Measurements from ENCODE around the gene ARL10.

The ARL10 gene

DNA sequence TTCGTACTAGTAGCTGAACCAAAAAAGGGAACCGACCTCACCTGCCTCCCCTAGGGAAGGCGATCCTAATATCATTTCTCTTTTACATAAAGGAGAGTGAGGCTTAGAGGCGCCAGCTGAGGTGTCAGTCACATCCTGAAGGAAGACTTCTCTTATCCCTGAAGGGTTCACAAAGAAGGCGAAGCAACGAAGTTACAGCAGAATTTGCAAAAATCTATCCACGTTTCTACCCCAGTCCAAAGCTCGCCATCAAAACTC, 3.1 kb upstream of the ARL10 start:
- DNase-seq, result no peak

DNA sequence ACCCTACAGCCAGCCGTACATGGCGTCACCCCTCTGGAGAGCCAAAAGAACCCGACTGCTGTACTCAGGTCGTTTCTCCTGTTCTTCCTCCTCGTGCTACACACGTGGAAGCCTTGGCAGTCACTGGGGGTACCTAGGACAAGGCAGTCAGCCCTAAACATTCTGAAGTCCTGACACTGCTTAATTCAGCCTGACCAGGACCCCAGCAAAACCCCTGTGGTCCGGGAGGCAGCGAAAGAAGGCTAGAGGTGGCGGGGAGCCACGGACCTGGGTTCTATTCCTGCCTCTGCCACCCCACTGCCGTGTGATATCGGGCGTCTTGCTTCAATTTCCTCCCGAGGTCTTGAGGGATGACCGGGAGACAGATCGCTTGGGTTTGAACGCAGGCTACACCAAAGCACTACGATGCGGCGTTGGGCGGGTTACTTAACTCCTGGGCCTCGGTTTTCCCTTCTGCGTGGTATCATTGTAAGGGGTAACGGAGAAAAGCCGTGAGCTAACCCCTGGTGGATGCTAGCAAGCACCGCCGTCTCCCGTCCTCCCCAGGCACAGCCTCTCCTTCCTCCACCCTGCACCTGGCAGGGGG, 429 bp upstream of the ARL10 start:
- no peak for DNase-seq

- no peak for DNase-seq
Measured at GRCh38 chr5:176366232-176366894, 1.1 kb downstream of the ARL10 start.

DNA sequence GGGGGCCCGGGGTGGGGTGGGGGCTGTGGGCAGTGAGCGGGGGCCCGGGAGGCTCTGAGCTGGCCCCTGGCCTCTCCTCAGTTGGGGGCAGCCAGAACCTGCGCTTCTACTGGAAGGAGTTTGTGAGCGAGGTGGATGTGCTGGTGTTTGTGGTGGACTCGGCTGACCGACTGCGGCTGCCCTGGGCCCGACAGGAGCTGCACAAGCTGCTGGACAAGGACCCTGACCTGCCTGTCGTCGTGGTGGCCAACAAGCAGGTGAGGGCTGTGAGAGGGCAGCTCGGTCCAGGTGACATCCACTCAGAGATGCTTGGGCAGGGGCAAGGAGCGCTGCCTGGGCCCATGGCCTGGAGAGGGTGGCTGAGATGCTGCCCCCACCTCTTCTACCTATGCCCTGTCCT, 3.4 kb downstream of the ARL10 start:
- DNase-seq, result no peak

DNA sequence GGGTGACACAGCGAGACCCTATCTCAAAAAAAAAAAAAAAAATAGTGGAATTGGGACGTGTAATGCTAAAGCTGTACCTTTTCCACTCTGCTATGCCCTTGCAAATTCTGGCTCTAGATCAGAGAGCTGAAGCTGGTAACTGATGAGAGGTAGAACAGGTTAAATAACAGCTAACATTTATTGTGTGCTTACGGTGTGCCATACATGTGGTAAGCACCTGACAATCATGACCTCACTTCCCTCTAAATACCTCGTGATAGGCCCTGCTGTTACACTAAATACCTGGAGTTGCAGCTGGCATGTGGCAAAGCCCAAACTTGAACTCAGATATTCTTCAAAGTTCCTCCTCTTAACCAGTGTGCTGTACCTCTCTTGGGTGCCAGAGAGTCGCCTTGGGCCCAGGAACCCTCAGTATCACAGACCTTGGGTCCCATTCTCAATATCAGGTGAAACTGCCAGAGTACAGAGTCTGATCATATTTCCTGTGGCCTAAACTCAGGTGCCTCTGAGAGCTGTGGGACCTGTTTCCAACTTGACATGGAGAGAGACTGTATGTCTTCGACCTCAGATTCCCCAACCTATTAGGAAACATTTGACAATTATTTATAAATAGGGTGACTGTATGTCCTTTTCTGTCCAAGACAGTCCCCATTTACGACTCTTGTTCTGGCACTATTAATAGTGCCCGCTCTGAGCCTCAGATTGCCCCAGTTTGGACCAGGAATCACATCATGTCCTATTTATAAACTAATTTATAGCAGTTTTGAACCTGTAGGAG, 4.8 kb downstream of the ARL10 start:
- DNase-seq, result no peak

DNA sequence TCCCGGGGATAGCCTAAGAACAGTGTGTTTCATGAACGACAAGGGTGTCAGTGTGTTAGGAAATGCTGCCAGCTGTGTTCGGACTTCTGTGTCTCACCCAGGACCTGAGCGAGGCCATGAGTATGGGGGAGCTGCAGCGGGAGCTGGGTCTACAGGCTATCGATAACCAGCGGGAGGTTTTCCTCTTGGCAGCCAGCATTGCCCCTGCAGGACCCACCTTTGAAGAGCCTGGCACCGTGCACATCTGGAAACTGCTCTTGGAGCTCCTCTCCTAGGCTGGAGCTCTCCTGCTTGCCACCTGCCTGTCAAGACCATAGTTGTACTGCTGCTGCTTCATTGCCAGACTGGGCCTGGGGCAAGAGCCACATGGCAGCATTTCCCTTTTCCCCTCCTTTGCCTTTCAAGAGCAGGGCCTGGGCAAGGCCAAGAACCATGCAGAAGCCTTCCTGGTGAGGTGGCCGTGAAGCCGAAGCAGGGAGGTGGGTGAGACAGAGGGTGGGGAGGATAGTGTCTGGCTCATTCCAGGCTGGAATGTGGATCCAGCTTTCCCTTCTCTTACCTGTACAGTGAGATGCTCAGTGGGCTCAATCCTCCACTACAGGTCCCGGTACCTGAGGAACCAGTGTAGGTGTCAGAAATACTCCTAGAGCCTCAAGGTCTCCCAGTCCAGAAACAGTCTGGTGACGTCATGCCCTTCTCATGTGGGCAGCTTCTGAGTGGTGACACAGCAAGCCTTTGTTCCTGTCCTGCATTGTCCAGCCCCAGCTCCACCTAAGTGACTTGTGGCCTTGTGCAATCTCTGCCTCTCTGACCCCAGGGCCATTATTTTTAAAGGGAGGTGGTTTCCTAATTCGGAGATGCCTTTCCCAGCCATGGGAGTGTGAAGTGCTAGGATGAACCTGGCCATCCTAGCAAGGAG, 6.6 kb downstream of the ARL10 start:
- no peak for DNase-seq

- no peak for DNase-seq
Measured at GRCh38 chr5:176373100-176373818, 8.0 kb downstream of the ARL10 start.

GRCh38 chr5:176379881-176380280, 14.6 kb downstream of the ARL10 start:
- peak; percentile 1 for DNase-seq

DNA sequence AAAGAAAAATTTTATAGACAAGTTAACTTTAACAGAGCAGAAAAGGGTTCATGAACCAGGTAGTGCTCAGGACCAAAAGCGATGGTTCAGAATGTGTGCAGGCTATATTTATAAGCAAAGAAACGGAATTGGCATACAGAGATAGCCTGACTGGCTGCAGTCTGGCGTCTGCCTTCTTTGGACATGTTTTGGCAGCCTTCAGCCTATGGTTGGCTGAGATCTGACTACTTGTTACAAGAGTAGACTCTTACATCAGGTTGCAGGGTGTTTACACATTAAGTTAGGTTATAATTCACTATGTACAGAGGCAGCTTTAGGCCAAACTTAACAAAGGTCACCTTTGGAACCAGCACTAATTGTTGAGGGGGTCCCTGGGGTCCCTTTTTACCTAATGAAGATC, 16.1 kb downstream of the ARL10 start:
- DNase-seq, result no peak

DNA sequence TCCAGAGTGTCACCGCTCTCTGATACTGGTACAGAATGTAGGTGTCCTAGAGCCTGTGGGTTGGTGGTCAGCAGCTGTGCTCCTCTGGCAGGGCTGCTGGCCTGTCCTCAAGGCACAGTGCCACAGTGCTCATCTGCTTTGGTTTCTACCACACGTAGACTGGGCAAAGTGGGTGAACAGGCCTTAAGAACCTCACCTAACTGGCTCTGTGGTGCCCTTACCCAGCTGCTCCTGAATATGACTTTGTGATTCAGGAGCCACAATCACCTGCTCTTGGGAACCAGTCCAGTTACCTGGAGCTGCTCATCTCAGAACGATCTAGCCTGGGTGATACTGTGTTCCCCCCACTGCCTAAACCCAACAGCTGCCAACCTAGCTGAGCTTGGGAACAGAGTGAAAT, 16.7 kb downstream of the ARL10 start:
- no peak for DNase-seq

- DNase-seq, result no peak
Measured at GRCh38 chr5:176382721-176383120, 17.4 kb downstream of the ARL10 start.

DNA sequence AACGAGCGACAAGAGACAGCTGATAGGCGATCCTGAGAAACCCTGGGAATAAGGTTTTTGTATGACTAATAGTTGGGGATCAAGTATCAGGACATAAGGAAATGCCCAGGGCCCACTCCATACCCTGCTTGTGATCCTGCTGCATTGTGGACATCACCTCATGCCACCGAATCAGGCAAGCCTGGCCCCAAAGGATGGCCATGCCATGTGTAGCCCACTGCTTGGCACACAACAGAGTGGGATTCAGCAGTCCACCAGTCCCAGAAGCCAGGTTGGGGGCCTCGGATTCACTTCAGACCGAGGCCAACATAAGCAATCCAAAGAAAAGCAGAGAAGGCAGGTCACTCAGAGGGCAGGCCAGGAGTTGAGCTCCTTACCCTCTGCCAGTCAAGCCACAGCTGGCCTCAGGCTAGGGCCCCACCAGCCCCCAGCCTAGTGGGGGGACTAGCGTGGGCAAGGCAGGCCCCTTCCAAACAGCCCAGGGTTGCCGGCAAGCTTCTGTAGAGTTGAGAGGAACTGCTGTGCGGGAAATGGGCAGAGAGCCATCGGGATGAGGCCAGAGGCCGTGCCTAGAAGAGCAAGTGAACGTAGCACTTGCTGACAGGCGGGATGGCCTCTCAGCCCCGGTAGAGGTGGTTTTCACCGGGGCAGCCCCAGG, 18.1 kb downstream of the ARL10 start:
- no peak for DNase-seq

DNA sequence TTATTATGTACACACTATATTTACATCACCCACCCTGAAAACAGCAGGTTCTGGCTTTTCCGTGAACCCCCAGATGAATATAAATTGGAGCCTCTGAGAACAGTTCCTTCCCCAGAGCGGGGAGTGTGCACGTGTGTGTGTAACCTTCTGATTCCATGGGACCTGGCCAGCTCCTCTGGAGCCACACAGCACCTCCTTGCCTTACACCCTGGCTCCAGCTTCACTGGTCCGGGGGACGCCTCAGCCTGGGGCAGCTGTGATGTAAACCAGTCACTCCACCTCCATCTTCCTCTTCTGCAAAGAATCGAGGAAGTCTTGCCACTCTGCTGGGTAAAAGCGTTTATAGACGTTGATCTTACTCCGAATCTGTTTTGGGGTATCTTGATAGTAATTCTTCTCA, 18.7 kb downstream of the ARL10 start:
- DNase-seq, result no peak

DNA sequence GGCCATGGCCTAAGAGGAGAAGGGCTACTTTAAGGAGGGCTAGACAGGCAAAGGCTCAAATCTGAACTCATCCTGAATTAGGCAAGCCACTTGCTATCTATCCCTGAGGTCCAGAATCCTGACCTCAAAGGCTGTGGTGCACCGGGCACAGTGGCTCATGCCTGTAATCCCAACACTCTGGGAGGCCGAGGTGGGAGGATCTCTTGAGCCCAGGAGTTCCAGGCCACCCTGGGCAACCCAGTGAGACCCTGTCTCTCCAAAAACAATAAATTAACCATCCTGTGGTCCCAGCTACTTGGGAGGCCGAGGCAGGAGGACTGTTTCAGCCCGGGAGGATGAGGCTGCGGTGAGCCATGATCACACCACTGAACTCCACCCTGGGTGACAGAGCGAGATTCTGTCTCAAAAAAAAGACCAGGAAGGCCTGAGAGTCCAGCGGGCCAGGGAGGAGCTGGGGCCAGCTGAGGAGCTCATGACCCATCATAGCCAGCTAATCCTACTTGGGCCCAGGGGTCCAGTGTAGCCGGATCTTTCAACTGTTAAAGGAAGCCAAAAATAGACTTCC, 19.2 kb downstream of the ARL10 start:
- no peak for DNase-seq

GRCh38 chr5:176384991-176385390, 19.7 kb downstream of the ARL10 start:
- no peak for DNase-seq

DNA sequence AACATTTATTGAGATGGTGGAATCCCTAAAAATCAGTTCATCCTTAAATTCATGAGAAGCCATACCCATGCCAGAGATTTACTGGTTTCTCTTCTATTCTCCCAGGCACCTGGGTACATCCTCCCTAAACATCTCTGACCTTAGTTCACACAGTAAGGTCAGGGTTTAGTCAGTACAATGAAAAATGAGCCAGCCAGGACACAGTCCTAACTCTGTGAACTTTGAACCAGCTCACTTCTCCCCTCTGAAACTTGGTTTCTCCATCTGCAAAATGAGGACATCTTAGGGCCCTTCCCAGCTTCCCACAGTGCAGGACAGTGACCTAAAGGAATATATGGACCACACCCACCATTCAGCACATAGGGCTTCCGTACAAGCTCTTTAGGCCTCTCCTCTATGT, 21.2 kb downstream of the ARL10 start:
- DNase-seq, result no peak

GRCh38 chr5:176387384-176387925, 22.2 kb downstream of the ARL10 start:
- no peak for DNase-seq

DNA sequence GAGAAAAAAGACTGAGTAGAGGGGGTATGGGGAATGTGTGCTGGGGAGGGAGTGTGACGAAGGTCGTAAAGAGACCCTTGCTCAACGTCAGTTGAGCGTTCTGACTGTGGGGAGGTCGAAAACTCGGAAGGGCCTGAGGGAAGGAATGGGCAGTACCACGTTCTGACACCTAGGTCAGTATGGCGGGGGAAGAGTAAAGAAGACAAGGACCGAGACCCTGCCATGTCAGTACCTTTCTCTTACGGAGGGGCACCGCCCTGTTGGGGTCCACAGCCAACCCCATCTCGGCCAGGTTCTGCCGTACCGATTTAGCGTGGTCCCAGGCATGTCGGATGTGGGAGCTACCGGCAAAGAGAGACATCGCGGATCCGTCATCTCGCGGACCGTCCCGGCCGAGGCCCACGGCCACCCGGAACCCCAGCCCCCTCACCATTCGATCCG, 22.7 kb downstream of the ARL10 start:
- no peak for DNase-seq

DNA sequence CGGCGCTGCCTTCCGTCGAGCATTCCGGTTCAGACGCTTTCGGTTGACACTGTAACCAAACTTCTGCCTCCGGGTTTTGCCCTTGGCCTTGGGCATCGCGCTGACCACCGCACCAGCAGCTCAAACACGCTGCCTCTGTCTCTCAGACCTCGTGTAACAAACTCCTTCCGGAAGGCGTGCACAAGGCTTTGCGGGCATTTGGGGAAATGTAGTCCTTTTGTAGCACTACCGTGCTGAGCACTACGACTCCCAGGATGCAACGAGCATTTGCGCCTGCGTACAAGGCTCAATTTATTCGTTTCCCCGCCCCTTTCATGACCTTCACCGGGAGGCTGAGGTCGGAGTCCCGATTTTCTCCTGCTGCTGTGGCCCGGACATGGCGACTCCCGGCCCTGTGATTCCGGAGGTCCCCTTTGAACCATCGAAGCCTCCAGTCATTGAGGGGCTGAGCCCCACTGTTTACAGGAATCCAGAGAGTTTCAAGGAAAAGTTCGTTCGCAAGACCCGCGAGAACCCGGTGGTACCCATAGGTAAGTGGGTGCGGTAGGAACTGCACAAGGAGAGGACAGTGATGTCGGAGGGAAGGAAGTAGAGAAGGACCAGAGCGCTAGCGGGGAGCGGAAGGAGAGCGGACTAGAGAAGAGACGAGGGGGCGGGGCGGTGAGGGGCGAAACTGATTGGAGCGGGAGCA, 23.3 kb downstream of the ARL10 start, which contains the start of the genes HIGD2A and NOP16:
HIGD2A (plus strand) TSS at position 308 of the 691 bp plus-strand sequence; CDS start at position 377, 69 bp downstream.
NOP16 (minus strand) TSS at position 155 of the 691 bp plus-strand sequence; CDS start at position 96, 59 bp downstream.
- DNase-seq, result peak; percentile 97
